NCI-H460 (cell line): ENCODE data around the gene CBLL1. TPM values are rescaled to one million over a fixed set of nuclear protein-coding genes. Genes with fewer than 3 reads are reported as not detected.

Experiments
- DNase-seq: peaks from one replicate; pipeline ENCODE4 v3.0.0-alpha.2; 2016; ENCODE audit warnings: low read depth; ENCODE audit errors: extremely low read depth
- total RNA-seq: library from RNA; depleted of rRNA; stranded (reverse); fragments of >200 nt; shearing (Covaris generic); gene quantifications from 2 replicates; pipeline ENCODE4 v1.2.3, GENCODE V29; 2014; rRNA removed

Gene CBLL1
- total RNA-seq, 1 experiment from 2014 or later: 41.4 TPM

DNA sequence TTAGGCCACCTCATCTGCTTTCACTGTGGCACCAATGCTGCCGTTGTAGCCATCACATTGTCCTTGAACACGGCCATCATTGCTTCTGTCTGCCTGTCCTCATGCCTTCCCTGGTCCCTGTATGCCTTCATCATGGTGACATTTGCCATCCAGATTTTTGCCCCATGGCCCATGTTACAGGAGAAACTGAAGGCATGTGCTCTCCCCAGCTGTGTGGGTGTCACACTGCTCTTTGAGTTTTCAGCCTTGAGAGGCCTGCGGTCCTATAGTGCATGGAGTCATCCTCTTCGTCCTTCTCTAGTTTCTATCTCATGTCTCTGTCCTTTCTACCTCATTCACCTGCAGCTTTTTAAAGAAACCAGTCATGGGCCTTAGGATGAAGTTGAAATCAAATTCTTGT is 65.2 kb downstream of the CBLL1 start:
- DNase-seq: no peak

GRCh38 chr7:107810626-107811025 is 66.7 kb downstream of the CBLL1 start:
- no peak for DNase-seq

Other genes starting within 250 kb of the CBLL1 start
- gene COG5, start 180.2 kb upstream of the CBLL1 start, total RNA-seq: 56.3 and 70.0 TPM in 2 replicates
- gene DUS4L, start 180.2 kb upstream of the CBLL1 start, total RNA-seq: 26.4 and 28.0 TPM in 2 replicates
- 58.4 and 67.2 TPM in 2 replicates for gene BCAP29, start 163.9 kb upstream of the CBLL1 start, total RNA-seq
- 0.22 and 0.35 TPM in 2 replicates for gene SLC26A4, start 83.3 kb upstream of the CBLL1 start, total RNA-seq
- gene SLC26A3, start 59.1 kb downstream of the CBLL1 start, total RNA-seq: not detected in 2 replicates
- 113 and 145 TPM in 2 replicates for gene DLD, start 147.0 kb downstream of the CBLL1 start, total RNA-seq